HG03469 (cell line): ENCODE results near the gene TBC1D3B.
"Not testable (repeated sequence)": the region's sequence is repeated elsewhere in the genome, so short reads cannot be mapped to it uniquely, and the experiment has no call there.

Source experiments
- ATAC-seq: cut with Tn5 transposase; IDR thresholded peaks from one replicate; pipeline ENCODE4 v1.9.1; 2021; ENCODE audit warnings: mild to moderate bottlenecking, moderate library complexity, moderate number of reproducible peaks; ENCODE audit not compliant: unreplicated experiment

Gene TBC1D3B

DNA sequence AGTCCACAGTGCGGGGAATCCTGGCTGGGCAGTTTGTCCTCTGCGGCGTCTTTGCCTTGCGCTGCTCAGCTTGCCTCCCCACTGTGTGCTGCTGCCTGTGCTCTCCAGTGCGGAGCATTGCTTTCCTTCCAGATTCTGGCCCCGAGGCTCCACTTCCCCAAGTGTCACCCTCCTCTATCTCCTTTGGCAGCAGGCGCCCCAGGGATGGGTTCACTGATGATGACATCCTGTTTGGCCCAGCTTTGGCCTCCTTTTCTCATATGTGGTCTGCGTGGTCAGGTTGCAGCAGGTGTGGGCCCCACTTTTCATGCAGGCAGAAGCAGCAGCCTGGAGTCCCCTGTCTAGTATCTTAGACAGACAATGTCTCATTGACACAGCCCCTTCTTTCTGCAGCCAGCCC lies 25.1 kb upstream of the TBC1D3B start:
- not testable (repeated sequence) for ATAC-seq

DNA sequence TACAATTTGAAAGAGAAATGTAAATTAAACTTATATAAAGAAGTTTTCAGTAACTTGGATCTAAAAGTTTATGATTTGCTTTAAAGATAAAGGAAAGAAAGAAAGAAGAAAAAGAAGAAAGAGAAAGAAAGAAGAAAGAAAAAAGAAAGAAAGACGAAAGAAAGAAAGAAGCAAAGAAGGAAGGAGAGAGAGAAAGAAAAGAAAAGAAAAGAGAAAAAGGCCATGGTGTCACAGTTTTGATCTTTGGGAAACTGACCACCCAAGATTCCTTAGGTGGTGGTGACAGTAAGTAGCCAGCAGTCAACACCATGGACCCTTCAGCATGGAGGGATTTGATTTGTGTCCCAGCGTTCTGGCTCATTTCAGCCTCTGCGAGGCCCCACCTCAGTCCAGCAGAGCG lies 24.7 kb upstream of the TBC1D3B start:
- ATAC-seq = not testable (repeated sequence)

DNA sequence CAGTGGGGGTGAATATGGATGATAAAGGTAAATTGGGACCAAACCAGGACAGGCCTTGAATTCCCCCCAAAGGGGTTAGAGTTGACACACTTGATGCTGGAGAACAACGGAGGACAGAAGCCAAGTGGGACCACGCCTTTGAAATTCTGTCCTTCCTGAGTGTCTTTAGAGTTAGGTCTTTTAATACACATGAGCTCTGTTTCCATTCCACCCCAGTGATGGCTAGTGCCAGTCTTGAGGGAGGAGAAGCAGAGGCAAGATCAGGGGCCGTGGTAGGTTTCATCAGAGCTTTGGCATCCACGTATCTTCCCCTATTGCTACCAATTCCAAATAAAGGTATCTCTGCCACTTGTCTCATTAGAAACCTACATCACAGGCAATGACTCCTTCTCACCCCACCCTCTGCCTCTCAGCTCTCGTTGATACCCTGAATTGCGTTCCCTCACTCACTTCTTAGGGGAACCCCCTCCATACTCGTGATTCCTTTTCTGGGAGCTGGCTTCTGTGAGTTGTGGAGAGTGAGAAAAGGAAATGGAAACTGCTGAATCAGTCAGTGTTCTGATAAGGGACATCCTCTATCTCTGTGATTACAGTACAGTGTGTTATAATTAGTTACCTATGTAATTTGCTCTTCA lies 22.5 kb upstream of the TBC1D3B start:
- ATAC-seq = no peak

DNA sequence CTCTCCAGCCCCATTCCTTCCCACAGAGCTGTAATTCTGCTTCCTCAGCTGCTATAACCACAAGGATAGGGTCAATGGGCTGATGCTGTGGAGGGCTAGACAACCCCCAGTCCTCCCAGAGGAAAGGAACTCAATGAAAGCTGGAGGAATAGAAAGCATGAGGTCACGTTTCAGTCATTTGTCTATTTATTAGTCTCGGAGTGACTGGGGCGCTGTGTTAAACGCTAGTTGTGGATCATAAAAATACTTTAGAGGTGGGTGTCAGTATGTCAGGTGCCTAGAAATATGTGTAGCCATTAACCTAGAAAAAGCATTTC lies 20.9 kb upstream of the TBC1D3B start:
- ATAC-seq = no peak

DNA sequence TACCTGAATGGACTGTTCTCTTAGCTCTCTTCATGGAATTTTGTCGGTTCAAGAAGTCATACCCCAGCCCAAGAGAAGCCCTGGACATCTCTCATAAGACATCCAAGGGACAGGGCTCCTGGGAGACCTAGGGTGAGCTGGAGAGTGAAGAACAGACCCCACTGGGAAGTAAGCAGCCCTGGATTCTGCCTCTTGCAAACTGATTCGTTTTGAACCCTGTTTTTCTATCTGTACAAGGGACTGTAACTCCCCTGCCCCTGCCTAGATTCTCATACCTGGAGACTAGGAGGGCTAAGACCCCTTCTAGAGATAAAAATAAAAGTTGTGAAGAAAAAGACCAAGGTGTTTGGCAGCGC lies 19.7 kb upstream of the TBC1D3B start:
- no peak for ATAC-seq

DNA sequence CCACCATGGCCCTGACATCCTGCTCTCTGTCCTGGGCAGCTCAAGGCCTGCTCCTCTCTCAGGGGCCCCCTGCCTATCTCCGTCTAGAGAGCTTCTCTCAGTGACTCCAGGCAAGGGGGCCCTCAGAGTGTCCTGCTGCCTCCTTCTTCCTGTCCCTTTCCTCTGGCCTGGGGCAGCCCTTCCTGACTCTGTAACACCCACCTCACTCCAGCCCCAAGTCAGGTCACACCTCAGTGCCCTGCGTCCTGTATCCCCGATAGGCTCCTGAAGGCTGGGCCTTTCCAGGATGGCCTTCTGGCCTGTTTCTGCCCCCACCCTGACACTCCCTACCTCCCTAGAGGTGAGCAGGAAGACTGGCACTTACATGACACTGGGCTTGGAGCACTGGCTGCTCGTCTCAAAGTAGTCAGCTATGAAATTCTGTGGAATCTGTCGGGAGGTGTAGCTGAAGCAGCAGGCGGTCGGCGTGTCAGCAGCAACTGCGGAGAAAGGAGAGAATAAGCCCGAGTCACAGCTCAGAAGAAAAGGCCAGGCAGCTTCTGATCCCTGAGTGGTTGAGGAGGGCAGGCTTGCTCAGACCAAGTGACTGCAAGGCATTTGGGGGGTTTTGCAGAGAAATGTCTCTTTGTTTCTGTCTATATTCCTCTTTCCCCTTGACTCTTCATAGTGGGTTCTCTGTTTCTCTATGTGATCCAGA lies 19.1 kb upstream of the TBC1D3B start:
- no peak for ATAC-seq

DNA sequence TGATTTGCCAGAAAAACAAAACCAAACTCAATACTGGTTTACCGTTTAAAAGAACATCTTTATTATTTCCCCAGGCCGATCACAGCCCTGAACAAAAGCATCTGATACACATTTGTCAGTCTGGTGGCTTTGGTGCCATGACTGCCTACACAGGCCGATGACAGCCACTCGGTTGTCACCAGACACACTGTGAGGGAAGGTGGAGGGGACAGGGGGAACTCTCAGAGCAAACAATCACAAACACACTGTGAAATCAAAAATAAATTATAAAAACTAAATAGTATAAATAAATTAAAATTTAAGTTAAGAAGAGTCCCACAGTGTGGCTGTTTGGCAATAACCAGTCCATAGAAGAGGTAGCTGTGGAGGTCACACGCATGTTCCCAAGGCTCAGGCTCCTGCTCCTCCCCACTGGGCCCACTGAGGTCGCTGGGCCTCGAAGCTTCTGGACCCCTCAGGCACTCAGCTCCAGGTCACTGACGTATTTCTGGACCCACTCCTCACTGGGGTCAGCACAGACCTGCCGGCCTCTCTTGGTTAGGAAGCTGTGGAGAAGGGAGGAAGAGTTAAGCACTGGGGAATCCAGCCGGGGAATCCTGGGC lies 18.5 kb upstream of the TBC1D3B start:
- ATAC-seq = not testable (repeated sequence)

DNA sequence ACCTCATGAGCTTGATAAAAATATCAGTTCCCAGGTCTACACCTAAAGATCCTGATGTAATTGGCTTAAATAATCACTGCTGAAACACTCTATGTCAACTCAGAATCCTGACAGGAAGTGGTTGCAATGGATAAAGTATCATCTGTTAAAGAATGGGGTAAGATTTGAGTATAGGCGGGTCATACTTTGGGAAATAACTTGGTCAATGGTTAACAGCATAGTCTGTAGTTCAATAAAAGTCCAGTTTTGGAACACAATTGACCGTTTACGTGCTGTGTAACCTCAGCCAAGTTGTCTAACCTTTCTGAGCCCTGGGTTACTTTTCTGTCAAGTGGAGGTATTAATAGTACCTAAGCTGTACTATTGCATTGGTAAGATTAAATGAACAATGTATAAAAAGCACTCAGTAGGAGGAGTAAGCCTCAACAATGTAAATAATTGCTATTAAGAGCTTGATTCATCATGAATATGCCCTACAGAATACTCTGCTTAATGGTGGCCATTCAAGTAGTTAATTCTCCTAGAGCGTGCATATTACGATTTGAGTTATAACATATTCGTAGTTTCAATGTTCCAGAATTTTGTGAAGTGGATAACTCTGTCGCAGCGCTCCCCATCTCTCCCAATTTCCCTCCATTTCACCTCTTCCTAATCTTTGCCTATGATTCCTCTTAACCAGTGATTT lies 17.9 kb upstream of the TBC1D3B start:
- ATAC-seq = not testable (repeated sequence)

DNA sequence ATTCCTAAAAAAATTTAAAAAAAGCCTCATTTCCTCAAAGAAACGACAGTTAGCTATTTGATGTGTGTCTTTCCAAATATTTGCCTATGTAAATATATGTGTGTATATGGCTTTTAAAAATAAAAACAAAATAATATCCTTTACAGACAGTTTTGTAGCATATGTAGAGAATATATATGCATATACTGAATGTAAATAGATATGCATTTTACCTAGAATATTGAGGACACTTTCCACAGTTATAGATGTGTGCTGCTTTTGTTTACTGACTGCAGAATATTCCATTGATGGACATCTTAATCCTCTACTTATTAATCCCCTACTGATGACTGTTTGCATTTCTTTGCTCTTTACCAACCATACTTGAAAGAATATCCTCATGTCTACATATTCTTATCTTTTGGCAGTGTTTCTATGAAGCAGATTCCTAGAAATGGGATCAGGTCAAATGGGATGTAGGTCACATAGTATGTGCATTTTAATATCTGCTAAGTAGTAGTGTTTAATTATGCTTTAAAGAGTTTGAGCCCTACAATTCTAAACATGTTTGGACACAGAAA lies 16.9 kb upstream of the TBC1D3B start:
- ATAC-seq = no peak

DNA sequence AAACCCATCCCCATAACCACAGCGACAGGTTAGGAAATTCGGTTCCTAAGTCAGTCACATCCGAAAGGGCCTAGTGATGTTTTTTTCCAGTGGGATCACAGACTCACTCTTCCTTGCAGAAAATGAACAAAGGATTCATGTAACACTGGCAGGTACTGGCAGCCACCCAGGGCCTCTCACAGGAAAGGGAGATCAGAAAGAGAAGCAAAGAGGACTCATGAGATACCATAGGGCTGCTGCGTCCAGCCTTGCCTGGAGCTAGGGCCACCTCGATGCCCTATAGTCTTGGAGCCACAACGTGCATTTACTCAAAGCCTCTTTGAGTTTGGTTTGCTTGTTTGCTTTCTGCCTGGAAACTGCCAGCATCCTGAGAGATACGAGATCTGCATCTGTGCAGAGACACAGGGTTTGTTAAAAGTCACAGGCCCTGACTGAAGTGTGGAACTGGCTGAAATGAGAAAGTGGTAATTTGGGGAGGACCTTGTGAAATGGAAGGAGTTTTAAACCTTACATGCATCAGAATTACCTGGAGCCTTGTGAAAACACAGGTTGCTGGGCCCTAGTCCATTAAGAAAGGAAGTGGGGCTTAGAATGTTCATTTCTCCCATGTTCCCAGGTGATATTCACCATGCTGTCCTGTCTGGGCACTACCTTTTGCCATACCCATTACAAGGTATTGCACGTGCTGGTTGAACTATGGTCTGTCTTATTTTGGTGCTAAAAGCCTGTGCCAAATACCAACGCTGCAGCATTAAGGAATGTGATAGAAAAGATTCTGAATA lies 14.3 kb upstream of the TBC1D3B start:
- not testable (repeated sequence) for ATAC-seq

DNA sequence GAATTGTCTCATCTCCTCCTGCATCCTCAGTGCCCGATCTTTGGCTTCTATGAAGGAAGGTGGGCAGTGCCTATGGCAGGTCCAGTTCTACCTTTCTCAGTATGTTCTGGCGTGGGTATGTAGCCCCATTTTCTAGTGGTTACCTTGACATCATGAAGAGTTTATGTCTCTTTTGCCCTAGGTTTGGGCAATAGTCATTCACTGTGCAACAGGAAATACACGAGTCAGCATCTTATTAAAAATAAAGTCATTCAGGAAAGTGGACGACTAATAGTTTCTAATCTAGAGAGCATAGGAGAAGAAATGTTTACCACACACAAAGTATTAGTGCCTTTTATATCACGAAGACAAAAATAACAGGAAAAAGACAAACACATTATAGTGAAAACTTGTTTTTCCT lies 13.6 kb upstream of the TBC1D3B start:
- not testable (repeated sequence) for ATAC-seq

DNA sequence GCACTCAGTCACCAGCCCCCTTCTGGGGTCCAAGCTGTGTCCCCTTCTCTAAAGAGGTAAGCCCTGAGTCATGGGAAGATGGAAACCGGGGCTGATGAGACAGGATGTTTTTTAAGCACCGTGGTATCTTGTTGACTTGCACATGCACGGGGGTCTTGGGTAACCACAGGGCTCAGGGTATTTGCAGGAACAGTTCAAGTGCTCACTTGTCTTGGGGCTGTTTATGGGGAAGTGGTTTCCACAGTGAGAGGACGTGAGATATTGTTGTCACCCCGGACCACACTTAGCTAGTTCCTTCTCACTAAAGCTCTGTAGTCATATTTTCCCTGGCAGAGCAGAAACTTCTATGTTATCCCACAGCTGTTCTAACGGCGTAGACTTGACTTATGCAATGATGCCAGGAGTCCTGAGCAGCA lies 12.5 kb upstream of the TBC1D3B start:
- peak; percentile 42 for ATAC-seq

DNA sequence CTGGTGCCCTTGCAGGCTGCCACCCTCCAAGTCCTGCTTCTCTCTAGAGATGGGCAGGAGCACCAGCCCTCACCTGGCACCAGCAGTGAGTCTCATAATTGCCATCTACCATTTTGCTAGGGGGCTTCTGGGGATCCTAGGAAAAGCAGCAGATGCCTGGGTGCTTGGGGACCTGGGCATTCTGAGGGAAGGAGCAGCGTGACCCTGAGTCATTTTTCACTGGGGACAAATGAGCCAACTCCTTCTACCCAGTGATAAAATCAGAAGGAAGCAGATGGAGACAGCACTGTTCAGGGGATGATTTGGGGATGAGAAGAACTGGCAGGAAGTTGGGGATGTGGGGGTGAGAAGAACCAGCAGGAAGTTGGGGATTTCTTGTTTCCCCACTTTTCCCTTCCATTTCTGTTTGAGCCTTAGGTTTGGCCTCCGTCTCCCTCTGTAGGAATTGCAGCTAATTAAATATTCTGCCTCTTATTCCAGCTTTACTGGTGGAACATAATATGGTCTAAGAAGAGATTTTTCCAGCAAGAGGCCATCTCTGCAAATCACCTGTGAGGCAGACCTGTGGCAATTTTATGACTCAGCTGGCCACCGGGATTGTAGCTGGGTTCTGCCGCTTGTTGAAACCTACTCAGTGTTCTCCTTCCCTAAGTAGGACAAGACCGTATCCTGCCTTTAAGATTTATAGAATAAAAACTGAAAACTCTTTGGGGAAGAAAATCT lies 11.7 kb upstream of the TBC1D3B start:
- not testable (repeated sequence) for ATAC-seq

DNA sequence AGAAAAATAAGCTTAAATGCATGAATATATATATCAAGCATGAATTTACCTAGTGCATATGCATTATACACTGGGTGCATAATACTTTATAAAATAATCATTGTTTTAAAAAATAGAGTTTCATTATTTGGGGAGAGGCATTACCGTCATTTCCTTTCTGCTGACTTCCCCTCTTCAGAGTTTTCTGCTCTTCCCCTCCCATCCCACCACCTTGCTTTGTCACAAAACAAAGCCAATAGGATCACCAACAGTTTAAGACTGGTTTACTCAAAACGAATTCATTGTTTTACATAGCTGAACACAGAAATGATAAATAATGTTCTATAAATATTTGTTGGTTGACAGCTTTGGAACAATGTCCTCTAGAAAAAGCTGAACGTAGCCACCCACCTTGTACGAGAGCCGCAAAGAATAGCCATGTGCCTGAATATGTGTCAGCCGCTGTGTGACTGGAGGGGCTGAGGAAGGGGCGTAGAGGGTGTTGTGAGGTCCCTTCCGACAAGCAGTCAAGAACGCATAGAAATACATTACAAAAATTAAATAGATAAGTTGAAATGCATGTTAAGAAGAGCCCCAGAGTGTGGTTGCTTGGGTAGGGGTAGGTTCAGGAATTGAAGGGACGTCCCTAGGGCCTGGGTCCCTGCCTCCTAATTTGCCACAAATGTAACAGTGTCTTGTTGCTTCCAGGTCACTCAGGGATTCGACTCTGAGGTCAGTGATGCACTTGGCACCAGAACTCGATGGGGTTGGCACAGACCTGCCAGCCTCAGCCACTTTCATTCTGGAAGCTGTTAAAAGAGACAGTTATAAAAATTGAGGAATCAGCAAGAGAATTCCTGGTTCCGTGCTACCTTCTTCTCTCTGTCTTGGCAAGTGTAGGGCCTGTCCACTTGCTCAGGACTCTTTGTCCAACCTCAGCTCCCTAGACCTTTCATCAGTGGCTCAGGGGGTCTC lies 10.7 kb upstream of the TBC1D3B start:
- not testable (repeated sequence) for ATAC-seq

DNA sequence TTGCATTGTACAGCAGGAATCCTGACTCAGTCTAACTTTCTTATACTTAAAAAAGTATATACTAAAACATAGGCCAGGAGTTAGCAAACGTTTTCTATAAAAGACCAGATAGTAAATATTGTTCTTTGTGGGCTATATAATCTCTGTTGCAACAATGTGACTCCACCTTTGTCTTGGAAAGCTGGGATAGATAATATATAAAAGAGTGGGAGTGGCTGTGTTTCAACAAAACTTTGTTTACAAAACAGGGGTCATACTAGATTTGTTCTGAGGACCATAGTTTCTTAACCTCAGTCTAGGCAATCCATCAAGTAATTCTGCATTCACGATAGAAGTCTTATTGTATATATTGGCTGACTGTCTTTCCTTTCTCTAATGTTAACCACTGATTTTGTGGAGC lies 9.0 kb upstream of the TBC1D3B start:
- ATAC-seq = no peak

DNA sequence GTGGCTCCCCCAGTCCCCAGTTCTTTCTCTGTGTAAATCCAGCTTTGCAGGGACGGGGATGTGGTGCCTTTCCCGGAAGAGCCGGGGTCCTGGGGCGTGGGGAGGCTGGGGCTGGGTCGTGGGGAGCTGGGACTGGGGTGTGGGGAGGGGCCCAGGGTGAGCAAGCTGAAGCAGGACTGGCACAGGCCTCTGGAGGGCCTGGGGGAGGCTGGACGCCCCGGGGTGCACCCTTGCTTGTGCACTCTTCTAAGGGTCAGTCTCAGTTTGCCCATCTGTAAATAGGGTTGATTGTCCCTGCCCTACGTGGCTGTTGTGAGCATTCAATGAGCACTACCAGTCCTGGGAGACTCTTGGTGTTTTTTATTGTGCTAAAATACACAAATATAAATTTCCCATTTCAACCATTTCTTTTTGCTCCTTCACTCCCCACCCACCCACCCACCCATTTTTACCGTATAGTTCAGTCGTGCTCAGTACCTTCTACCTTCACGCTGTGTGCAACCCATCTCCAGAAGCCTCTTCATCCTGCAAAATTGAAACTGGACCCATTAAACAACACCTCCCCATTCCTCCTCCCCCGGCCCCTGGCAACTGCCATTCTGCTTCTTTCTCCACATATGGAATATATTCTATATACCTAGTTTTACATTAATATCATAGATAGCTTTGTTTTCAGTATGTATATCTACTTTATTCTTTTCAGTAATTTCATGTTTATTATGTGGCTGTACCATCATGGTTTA lies 7.8 kb upstream of the TBC1D3B start:
- no peak for ATAC-seq

DNA sequence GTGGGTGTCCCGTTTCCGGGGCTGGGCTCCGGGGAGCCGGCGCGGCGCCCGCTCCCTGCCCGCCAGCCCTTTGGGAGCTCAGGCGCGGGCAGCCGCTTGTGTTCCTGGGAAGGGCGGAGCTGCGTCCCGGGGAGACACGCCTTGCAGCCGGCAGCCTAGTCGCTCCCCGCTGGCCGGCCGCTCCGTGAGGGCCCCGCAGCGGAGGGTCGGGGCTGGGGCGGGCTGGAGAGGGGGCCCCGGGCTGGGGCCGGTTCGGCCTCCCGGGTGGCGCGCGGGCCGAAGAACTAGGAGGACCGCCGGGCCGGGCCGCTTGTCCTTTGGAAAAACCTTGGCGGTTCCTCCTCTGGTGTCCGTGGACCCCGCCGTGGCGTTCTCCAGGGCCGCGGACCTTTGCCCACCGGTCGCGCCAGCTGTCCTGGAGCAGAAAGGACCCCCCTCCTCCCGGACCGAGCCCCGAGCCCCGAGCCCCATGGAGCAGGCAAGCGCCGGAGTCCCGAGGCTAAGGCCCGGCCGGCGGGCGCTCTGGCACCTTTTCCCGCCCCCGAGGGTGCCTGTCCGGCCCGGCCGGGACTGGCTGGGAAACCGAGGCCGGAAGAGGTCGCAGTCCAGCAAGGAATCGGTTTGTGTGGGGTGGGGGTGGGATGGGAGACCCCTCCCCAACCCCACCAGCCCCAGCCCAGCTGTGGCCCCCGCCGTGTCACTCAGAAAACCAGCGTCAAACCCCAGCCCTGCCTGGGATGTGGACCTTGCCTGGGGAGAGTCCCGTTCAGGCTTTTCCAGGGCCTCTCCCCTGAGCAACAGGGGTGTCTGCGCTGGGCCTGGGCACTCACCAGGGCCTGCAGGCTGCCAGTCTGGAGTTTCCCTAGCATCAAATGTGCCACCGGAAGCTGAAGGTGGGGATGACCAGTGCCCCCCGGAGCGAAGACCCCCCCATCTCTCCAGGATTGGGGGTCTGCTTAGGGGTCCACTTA lies 6.8 kb upstream of the TBC1D3B start:
- ATAC-seq = no peak
